HFFc6 (cell line): ENCODE data around the gene WDR20. TPM values are rescaled to one million over a fixed set of nuclear protein-coding genes. Genes with fewer than 3 reads are reported as not detected.

Experiments
- DNase-seq: peaks from one replicate; pipeline ENCODE4 v3.0.0-alpha.2; 2018
- H3K27ac Mint-ChIP-seq: 2 replicates; pipeline ENCODE4 v1.8.0; 2020; ENCODE audit warnings: mild to moderate bottlenecking, mixed read lengths
- H3K27me3 Mint-ChIP-seq: 2 replicates; pipeline ENCODE4 v1.8.0; 2021; ENCODE audit warnings: mild to moderate bottlenecking, moderate library complexity, mixed read lengths; ENCODE audit not compliant: insufficient read depth
- H3K36me3 Mint-ChIP-seq: 2 replicates; pipeline ENCODE4 v1.8.0; 2021; ENCODE audit warnings: low read depth, mixed read lengths
- H3K4me1 Mint-ChIP-seq: 2 replicates; pipeline ENCODE4 v1.8.0; 2020; ENCODE audit warnings: low read depth, mixed read lengths
- H3K4me3 Mint-ChIP-seq: 2 replicates; pipeline ENCODE4 v1.8.0; 2020; ENCODE audit warnings: mild to moderate bottlenecking, moderate library complexity, mixed read lengths
- H3K9me3 Mint-ChIP-seq: 2 replicates; pipeline ENCODE4 v1.8.0; 2020; ENCODE audit warnings: mild to moderate bottlenecking, mixed read lengths
- total RNA-seq, 6 experiments: library from RNA; stranded (reverse); fragmentation: NEBNext Ultra II Directional; extraction: Animal tissue kit (Norgen Biotek cat#: 25700); gene quantifications; 2 replicates in 1 of 6; 3 replicates in 5 of 6; pipeline ENCODE4 v1.2.3, GENCODE V29; 2021
- TF ChIP-seq, protein P1 (sequence below): fragments of 200-600 bp; sonication (generic); IDR thresholded peaks from 2 replicates; pipeline ENCODE4 v1.5.0; 2021; ENCODE audit warnings: antibody characterized with exemption, mild to moderate bottlenecking

WDR20 gene
- total RNA-seq, 6 experiments from 2014 or later, result 24.4 to 28.7 (median 27.7) TPM

- Mint-ChIP-seq H3K4me3 (no peak overlapping the region), H3K9me3 (no peaks in the 10 kb centered on the region), H3K36me3 (peaks cover 8% of the 10 kb centered on the region), H3K4me1 (peaks cover 22% of the 10 kb centered on the region), H3K27ac (no peak overlapping the region), H3K27me3 (peaks cover 9% of the 10 kb centered on the region)
- DNase-seq, result no peak
- TF ChIP-seq, protein P1, sequence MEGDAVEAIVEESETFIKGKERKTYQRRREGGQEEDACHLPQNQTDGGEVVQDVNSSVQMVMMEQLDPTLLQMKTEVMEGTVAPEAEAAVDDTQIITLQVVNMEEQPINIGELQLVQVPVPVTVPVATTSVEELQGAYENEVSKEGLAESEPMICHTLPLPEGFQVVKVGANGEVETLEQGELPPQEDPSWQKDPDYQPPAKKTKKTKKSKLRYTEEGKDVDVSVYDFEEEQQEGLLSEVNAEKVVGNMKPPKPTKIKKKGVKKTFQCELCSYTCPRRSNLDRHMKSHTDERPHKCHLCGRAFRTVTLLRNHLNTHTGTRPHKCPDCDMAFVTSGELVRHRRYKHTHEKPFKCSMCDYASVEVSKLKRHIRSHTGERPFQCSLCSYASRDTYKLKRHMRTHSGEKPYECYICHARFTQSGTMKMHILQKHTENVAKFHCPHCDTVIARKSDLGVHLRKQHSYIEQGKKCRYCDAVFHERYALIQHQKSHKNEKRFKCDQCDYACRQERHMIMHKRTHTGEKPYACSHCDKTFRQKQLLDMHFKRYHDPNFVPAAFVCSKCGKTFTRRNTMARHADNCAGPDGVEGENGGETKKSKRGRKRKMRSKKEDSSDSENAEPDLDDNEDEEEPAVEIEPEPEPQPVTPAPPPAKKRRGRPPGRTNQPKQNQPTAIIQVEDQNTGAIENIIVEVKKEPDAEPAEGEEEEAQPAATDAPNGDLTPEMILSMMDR, result no peak
Observed at GRCh38 chr14:102212356-102212755, 72.7 kb downstream of the WDR20 start.

DNA sequence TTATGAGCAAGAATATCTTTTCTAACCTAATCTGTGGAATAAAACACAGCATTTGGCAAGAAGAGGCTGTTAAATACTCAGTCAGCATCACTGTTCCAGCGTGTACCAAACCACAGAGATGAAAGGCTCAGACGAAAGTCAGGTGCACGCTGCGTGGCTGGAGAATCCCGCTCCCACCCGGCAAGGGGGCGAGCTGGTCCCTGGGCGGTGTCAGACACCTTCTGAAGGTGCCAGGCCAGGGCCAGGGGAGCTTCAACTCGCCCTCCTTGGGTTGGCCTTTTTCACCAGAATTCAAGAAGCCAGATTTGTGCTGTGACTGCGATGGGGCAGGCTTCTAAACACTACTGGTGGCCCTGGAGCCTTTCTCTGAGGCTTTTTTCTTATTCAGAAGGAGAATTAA, 73.1 kb downstream of the WDR20 start:
- no peak for DNase-seq
- TF ChIP-seq, protein P1, result no peak
- Mint-ChIP-seq H3K4me3 (no peak overlapping the region), H3K36me3 (peaks cover 13% of the 10 kb centered on the region), H3K27me3 (peaks cover 12% of the 10 kb centered on the region), H3K27ac (no peak overlapping the region), H3K9me3 (no peaks in the 10 kb centered on the region), H3K4me1 (peaks cover 22% of the 10 kb centered on the region)

- peaks cover 12% of the 10 kb centered on the region for H3K27me3 Mint-ChIP-seq
- no peak for DNase-seq
- H3K4me3 Mint-ChIP-seq, result no peak overlapping the region
- no peaks in the 10 kb centered on the region for H3K9me3 Mint-ChIP-seq
- TF ChIP-seq, protein P1, result no peak
- peaks cover 22% of the 10 kb centered on the region for H3K4me1 Mint-ChIP-seq
- H3K27ac Mint-ChIP-seq, result no peak overlapping the region
- peaks cover 15% of the 10 kb centered on the region for H3K36me3 Mint-ChIP-seq
Observed at GRCh38 chr14:102213470-102213869, 73.8 kb downstream of the WDR20 start.

DNA sequence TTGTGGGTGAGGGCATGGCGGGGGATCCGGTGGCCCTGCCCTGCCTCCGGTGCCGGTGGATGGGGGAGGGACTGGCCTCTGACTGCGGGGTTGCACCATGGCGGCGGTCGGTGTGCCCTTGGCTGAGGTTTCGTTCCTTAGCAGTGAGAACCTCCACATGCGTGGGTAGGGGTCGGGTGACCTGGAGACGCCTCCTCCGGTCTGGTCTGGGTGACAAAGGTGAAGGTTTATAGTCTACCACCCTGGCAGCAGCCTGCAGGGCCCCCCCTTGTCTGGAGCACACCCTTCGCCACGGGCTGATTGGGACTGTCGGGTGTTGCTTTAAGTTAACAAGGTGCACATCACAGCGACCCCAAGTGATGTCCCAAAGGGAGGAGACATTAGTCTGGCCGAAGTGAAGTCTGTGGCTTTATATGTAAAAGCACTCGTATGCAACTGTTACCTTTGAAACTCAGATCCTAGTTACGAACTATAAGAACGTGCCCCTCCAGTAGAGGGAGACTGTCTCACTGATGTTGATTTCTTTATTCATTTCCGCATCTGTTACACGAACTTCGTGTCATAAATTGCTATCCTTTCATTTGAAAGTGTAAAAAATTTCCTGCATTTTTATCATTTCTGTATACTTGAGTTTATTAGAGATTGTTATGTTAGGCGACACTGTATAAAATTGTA, 74.4 kb downstream of the WDR20 start:
- Mint-ChIP-seq H3K4me1 (peaks cover 22% of the 10 kb centered on the region), H3K27ac (peak overlapping the region; percentile 24; the same call in 1 of the 2 replicates), H3K9me3 (no peaks in the 10 kb centered on the region), H3K27me3 (peaks cover 13% of the 10 kb centered on the region), H3K36me3 (peaks cover 14% of the 10 kb centered on the region), H3K4me3 (no peak overlapping the region)
- DNase-seq, result no peak
- TF ChIP-seq, protein P1, result peak; percentile 67

- peaks cover 9% of the 10 kb centered on the region for H3K36me3 Mint-ChIP-seq
- H3K4me3 Mint-ChIP-seq, result no peak overlapping the region
- DNase-seq, result no peak
- no peaks in the 10 kb centered on the region for H3K9me3 Mint-ChIP-seq
- TF ChIP-seq, protein P1, result no peak
- H3K4me1 Mint-ChIP-seq, result peaks cover 17% of the 10 kb centered on the region
- H3K27me3 Mint-ChIP-seq, result peaks cover 15% of the 10 kb centered on the region
- peak overlapping the region; percentile 11; the same call in 1 of the 2 replicates for H3K27ac Mint-ChIP-seq
Observed at GRCh38 chr14:102215071-102215470, 75.4 kb downstream of the WDR20 start.
